Body of pancreas (tissue), 4 donors: Measurements from ENCODE around the gene CSE1L.
"Not testable (repeated sequence)": the region's sequence is repeated elsewhere in the genome, so short reads cannot be mapped to it uniquely, and the experiment has no call there.

Experiments
- POLR2A ChIP-seq, 3 donors: fragments of 450-650 bp; IDR thresholded peaks; one replicate each; pipeline ENCODE4 v1.6.1; 2016; ENCODE audit warnings: antibody characterized with exemption in 3 of 3, mild to moderate bottlenecking in 2 of 3
- TF ChIP-seq, protein P1 (sequence below), 7 experiments: fragments of 450-650 bp in 4 of 7; fragments of 200-600 bp in 3 of 7; sonication (generic) in 3 of 7; IDR thresholded peaks; one replicate each; pipeline ENCODE4 v1.5.1; 2016 to 2019; ENCODE audit warnings: antibody characterized with exemption in 7 of 7

DNA sequence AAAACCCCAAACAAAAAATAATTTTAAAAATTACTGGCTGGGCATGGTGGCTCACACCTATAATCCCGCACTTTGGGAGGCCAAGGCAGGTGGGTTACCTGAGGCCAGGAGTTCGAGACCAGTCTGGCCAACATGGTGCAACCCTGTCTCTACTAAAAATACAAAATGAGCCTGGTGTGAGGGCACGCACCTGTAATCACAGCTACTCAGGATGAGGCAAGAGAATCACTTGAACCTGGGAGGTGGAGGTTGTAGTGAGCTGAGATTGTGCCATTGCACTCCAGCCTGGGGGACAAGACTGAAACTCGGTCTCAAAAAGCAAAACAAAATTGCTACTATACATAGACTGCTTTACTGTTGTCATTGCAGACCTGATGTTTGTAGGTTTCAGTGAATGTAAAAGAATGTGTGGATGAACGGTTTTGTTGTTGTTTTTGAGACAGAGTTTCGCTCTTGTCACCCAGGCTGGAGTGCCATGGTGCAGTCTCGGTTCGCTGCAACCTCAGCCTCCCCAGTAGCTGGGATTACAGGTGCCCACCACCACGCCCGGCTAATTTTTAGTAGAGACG lies 59.0 kb downstream of the CSE1L start:
- TF ChIP-seq, protein P1, sequence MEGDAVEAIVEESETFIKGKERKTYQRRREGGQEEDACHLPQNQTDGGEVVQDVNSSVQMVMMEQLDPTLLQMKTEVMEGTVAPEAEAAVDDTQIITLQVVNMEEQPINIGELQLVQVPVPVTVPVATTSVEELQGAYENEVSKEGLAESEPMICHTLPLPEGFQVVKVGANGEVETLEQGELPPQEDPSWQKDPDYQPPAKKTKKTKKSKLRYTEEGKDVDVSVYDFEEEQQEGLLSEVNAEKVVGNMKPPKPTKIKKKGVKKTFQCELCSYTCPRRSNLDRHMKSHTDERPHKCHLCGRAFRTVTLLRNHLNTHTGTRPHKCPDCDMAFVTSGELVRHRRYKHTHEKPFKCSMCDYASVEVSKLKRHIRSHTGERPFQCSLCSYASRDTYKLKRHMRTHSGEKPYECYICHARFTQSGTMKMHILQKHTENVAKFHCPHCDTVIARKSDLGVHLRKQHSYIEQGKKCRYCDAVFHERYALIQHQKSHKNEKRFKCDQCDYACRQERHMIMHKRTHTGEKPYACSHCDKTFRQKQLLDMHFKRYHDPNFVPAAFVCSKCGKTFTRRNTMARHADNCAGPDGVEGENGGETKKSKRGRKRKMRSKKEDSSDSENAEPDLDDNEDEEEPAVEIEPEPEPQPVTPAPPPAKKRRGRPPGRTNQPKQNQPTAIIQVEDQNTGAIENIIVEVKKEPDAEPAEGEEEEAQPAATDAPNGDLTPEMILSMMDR (IDR thresholded peaks at IDR 0.05): not testable (repeated sequence)
- TF ChIP-seq POLR2A (IDR thresholded peaks at IDR 0.05): not testable (repeated sequence)
